Loucy (cell line): Measurements from ENCODE around the gene PRKCE.

ENCODE experiments used
- H2AFZ ChIP-seq: fragments of 200-600 bp; sonication (generic); 2 replicates; pipeline ENCODE4 v1.6.0; 2016; ENCODE audit warnings: antibody characterized with exemption, mild to moderate bottlenecking, low read length, moderate library complexity
- H3F3A ChIP-seq: fragments of 200-600 bp; 2 replicates; pipeline ENCODE4 v1.6.0; 2016; ENCODE audit warnings: antibody characterized with exemption, low read depth, mild to moderate bottlenecking
- H3K27me3 ChIP-seq: fragments of 200-600 bp; sonication (generic); 2 replicates; pipeline ENCODE4 v1.6.1; 2014; ENCODE audit warnings: low read length, mild to moderate bottlenecking; ENCODE audit not compliant: insufficient read depth, poor library complexity, severe bottlenecking
- H3K36me3 ChIP-seq: fragments of 200-600 bp; sonication (generic); 2 replicates; pipeline ENCODE4 v1.6.1; 2016; ENCODE audit warnings: low read length; ENCODE audit not compliant: insufficient read depth
- H3K4me1 ChIP-seq: fragments of 200-600 bp; sonication (generic); 2 replicates; pipeline ENCODE4 v1.5.1; 2014; ENCODE audit warnings: low read length, mild to moderate bottlenecking; ENCODE audit not compliant: insufficient read depth, poor library complexity, severe bottlenecking
- H3K4me2 ChIP-seq: fragments of 200-600 bp; sonication (generic); 2 replicates; pipeline ENCODE4 v1.6.0; 2014; ENCODE audit warnings: antibody characterized with exemption, low read length, low read depth, mild to moderate bottlenecking; ENCODE audit not compliant: poor library complexity, severe bottlenecking
- H3K4me3 ChIP-seq: fragments of 200-600 bp; sonication (generic); 2 replicates; pipeline ENCODE4 v1.5.1; 2014; ENCODE audit warnings: low read length, mild to moderate bottlenecking, mixed read lengths; ENCODE audit not compliant: poor library complexity, severe bottlenecking
- H3K79me2 ChIP-seq: fragments of 200-600 bp; sonication (generic); 2 replicates; pipeline ENCODE4 v1.6.1; 2014; ENCODE audit warnings: low read length; ENCODE audit not compliant: insufficient read depth
- H3K9ac ChIP-seq: fragments of 200-600 bp; sonication (generic); 2 replicates; pipeline ENCODE4 v1.6.0; 2014; ENCODE audit warnings: mild to moderate bottlenecking, low read depth, low read length, moderate library complexity; ENCODE audit not compliant: poor library complexity, severe bottlenecking
- H3K9me2 ChIP-seq: fragments of 200-600 bp; sonication (generic); replicated peaks from 2 replicates; pipeline ENCODE4 v1.6.1; 2016; ENCODE audit warnings: low read depth, low read length, mixed read lengths
- H3K9me3 ChIP-seq: fragments of 200-600 bp; sonication (generic); 2 replicates; pipeline ENCODE4 v1.6.1; 2014; ENCODE audit warnings: mild to moderate bottlenecking, antibody characterized with exemption, low read length, low read depth; ENCODE audit not compliant: insufficient read depth
- H4K20me1 ChIP-seq: fragments of 200-600 bp; sonication (generic); 2 replicates; pipeline ENCODE4 v1.6.0; 2014; ENCODE audit warnings: antibody characterized with exemption, low read length, mild to moderate bottlenecking; ENCODE audit not compliant: insufficient read depth, poor library complexity, severe bottlenecking
- EZH2phosphoT487 ChIP-seq: fragments of 200-600 bp; IDR thresholded peaks from 2 replicates; pipeline ENCODE4 v1.6.1; 2018; ENCODE audit warnings: antibody characterized with exemption, mild to moderate bottlenecking, moderate library complexity, borderline replicate concordance
- TF ChIP-seq, protein P1 (sequence below): fragments of 200-600 bp; sonication (generic); conservative IDR thresholded peaks from 2 replicates; pipeline ENCODE4 v1.5.1; 2014; ENCODE audit warnings: mild to moderate bottlenecking, antibody characterized with exemption, low read length

PRKCE gene

DNA sequence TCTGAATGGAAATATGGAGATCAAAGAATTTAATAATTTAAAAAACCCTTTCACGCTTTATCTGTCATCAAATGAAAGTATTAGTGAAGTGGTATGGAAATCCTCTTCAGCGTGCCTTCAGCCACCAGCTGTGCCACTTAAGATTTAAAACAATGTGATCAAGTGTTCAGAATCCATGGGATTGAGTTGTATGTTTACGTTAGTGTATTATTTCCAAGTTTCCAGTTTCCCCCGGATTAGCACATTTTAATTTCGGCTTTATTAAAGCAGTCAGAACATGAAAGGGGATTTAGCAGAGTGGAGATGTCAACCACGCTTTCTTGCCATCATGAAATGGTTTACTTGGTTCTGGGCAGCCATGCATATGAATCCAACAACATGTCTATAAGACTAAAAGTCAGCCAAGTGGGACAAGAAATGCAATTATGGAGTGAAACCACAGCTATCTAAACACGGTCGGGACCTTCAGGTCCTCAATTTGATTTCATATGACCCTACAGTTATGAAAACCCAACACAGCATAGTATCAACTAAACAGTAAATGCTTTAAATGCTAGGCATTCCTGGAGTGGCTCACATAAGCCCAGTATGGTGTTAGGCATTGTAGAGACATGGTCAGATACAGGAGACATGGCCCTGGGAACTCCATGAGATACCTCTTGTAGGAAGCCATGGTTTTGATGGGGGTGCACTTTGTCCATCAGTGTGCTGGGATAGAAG lies 420.8 kb downstream of the PRKCE start:
- H3K9me2 ChIP-seq, result no peaks in the 10 kb centered on the region
- no peaks in the 10 kb centered on the region for H3F3A ChIP-seq
- H4K20me1 ChIP-seq, result no peaks in the 10 kb centered on the region
- no peak for TF ChIP-seq EZH2phosphoT487
- TF ChIP-seq, protein P1, sequence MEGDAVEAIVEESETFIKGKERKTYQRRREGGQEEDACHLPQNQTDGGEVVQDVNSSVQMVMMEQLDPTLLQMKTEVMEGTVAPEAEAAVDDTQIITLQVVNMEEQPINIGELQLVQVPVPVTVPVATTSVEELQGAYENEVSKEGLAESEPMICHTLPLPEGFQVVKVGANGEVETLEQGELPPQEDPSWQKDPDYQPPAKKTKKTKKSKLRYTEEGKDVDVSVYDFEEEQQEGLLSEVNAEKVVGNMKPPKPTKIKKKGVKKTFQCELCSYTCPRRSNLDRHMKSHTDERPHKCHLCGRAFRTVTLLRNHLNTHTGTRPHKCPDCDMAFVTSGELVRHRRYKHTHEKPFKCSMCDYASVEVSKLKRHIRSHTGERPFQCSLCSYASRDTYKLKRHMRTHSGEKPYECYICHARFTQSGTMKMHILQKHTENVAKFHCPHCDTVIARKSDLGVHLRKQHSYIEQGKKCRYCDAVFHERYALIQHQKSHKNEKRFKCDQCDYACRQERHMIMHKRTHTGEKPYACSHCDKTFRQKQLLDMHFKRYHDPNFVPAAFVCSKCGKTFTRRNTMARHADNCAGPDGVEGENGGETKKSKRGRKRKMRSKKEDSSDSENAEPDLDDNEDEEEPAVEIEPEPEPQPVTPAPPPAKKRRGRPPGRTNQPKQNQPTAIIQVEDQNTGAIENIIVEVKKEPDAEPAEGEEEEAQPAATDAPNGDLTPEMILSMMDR, result no peak
- no peaks in the 10 kb centered on the region for H3K9me3 ChIP-seq
- no peaks in the 10 kb centered on the region for H3K79me2 ChIP-seq
- no peak overlapping the region for H2AFZ ChIP-seq
- H3K4me2 ChIP-seq, result no peak overlapping the region
- H3K36me3 ChIP-seq, result no peaks in the 10 kb centered on the region
- H3K27me3 ChIP-seq, result no peaks in the 10 kb centered on the region
- H3K4me1 ChIP-seq, result peaks cover 5% of the 10 kb centered on the region
- no peak overlapping the region for H3K9ac ChIP-seq
- no peak overlapping the region for H3K4me3 ChIP-seq

DNA sequence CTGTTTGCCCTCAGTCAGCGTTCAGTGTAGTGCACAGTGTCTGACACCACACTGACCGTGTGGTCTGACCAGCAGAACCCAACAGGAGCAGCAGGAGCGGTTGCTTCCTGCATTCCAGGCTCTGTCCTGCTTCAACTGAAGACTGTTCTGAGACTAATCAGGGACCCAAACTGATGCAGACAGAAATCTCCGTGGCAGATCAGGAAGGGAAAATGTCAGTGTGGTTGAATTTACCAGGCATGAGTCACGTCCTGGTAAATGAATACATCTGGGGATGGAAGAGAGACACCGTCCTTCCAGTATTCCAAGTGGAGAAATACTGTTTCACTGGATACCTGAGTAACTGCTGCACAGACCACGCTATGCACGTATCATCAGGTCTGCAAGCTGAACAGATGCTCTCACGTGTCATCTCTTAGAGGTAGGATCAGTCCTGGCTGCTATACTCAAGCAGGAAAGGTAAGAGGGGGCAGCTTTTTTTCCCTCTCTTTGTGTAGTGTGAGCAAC lies 422.1 kb downstream of the PRKCE start:
- H3K9me2 ChIP-seq, result no peaks in the 10 kb centered on the region
- no peak overlapping the region for H2AFZ ChIP-seq
- no peak overlapping the region for H3K9ac ChIP-seq
- H3K27me3 ChIP-seq, result no peaks in the 10 kb centered on the region
- peaks cover 5% of the 10 kb centered on the region for H3K4me1 ChIP-seq
- H3K36me3 ChIP-seq, result no peaks in the 10 kb centered on the region
- H3K9me3 ChIP-seq, result no peaks in the 10 kb centered on the region
- H3F3A ChIP-seq, result no peaks in the 10 kb centered on the region
- no peak for TF ChIP-seq EZH2phosphoT487
- TF ChIP-seq, protein P1, result no peak
- no peaks in the 10 kb centered on the region for H4K20me1 ChIP-seq
- H3K79me2 ChIP-seq, result no peaks in the 10 kb centered on the region
- H3K4me3 ChIP-seq, result no peak overlapping the region
- no peak overlapping the region for H3K4me2 ChIP-seq

DNA sequence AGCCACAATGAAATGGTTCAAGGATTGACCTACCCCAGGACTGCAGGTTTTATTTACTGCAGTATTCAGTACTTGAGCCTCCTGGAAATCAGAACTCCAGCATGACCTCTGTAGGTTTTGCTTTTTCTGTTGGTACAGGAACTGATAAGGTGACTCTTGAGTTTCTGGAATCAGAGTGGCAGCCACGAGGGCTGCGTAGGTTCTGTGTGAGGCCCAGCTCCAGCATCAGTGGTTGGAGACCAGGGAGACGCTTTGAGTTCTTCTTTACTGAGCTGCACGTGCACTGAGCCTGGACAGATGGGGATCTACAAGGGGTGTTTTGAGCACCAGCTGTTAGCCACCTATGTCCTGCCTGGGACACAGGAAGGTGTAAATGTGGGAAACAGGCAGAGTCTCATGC lies 423.0 kb downstream of the PRKCE start:
- H2AFZ ChIP-seq, result no peak overlapping the region
- TF ChIP-seq EZH2phosphoT487, result no peak
- TF ChIP-seq, protein P1, result no peak
- H3K4me2 ChIP-seq, result no peak overlapping the region

More for the DNA sequence above, 423.0 kb downstream of the PRKCE start:
- H3K9me3 ChIP-seq, result no peaks in the 10 kb centered on the region
- H3K9me2 ChIP-seq, result no peaks in the 10 kb centered on the region
- H3K4me3 ChIP-seq, result no peak overlapping the region
- no peaks in the 10 kb centered on the region for H4K20me1 ChIP-seq
- H3F3A ChIP-seq, result no peaks in the 10 kb centered on the region
- H3K4me1 ChIP-seq, result peaks cover 5% of the 10 kb centered on the region
- no peaks in the 10 kb centered on the region for H3K36me3 ChIP-seq
- no peaks in the 10 kb centered on the region for H3K27me3 ChIP-seq
- no peak overlapping the region for H3K9ac ChIP-seq
- H3K79me2 ChIP-seq, result no peaks in the 10 kb centered on the region
